Endothelial cell (in vitro differentiated cells): ENCODE data around the gene ZNF836. TPM values are rescaled to one million over a fixed set of nuclear protein-coding genes. Genes with fewer than 3 reads are reported as not detected.

Experiments used
- DNase-seq: peaks from one replicate; pipeline ENCODE4 v3.0.0; 2021; ENCODE audit warnings: low spot score
- H3K27ac Mint-ChIP-seq: one replicate; pipeline ENCODE4 v1.8.0; 2021; ENCODE audit warnings: mixed read lengths, inconsistent platforms; ENCODE audit not compliant: unreplicated experiment
- H3K27me3 Mint-ChIP-seq: one replicate; pipeline ENCODE4 v1.8.0; 2021; ENCODE audit warnings: mild to moderate bottlenecking, moderate library complexity, mixed read lengths, inconsistent platforms; ENCODE audit not compliant: unreplicated experiment
- H3K36me3 Mint-ChIP-seq: one replicate; pipeline ENCODE4 v1.8.0; 2021; ENCODE audit warnings: mild to moderate bottlenecking, low read depth, mixed read lengths, inconsistent platforms; ENCODE audit not compliant: unreplicated experiment
- H3K4me1 Mint-ChIP-seq: one replicate; pipeline ENCODE4 v1.8.0; 2021; ENCODE audit warnings: mild to moderate bottlenecking, mixed read lengths, inconsistent platforms; ENCODE audit not compliant: unreplicated experiment
- H3K4me3 Mint-ChIP-seq: one replicate; pipeline ENCODE4 v1.8.0; 2021; ENCODE audit warnings: mild to moderate bottlenecking, mixed read lengths, inconsistent platforms; ENCODE audit not compliant: unreplicated experiment
- H3K9me3 Mint-ChIP-seq: one replicate; pipeline ENCODE4 v1.8.0; 2021; ENCODE audit warnings: mixed read lengths, inconsistent platforms; ENCODE audit not compliant: unreplicated experiment
- total RNA-seq: library from RNA; stranded (reverse); fragmentation: NEBNext Ultra II Directional; extraction: Animal tissue kit (Norgen Biotek cat#: 25700); gene quantifications from one replicate; pipeline ENCODE4 v1.2.1, GENCODE V29; 2021; ENCODE audit not compliant: unreplicated experiment
- TF ChIP-seq, protein P1 (sequence below): fragments of 200-600 bp; sonication (generic); IDR thresholded peaks from one replicate; pipeline ENCODE4 v1.5.0; 2021; ENCODE audit warnings: antibody characterized with exemption; ENCODE audit not compliant: unreplicated experiment

The ZNF836 gene
- total RNA-seq, 1 donor from 2014 or later, result 15.4 TPM

DNA sequence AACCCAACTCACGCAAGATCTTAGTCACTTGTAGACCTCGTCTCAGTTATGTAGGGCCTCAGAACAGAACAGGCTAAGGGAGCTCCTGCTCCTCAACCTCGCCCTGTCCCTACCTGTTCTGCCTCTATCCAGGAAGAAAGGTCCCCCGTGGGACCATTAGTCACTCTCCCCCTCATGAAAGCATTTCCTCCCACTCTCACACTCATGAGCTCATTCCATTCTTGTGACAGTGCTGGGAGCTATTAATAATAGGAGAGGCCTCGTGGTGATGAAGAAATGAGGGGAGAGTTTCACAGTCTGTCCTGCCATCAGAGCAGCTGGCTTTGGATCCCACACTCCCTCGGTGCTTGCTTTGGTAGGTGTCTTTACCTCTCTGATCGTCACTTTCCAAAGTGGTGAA, 28.6 kb upstream of the ZNF836 start:
- TF ChIP-seq, protein P1, sequence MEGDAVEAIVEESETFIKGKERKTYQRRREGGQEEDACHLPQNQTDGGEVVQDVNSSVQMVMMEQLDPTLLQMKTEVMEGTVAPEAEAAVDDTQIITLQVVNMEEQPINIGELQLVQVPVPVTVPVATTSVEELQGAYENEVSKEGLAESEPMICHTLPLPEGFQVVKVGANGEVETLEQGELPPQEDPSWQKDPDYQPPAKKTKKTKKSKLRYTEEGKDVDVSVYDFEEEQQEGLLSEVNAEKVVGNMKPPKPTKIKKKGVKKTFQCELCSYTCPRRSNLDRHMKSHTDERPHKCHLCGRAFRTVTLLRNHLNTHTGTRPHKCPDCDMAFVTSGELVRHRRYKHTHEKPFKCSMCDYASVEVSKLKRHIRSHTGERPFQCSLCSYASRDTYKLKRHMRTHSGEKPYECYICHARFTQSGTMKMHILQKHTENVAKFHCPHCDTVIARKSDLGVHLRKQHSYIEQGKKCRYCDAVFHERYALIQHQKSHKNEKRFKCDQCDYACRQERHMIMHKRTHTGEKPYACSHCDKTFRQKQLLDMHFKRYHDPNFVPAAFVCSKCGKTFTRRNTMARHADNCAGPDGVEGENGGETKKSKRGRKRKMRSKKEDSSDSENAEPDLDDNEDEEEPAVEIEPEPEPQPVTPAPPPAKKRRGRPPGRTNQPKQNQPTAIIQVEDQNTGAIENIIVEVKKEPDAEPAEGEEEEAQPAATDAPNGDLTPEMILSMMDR, result no peak
- DNase-seq, result no peak
- H3K4me1 Mint-ChIP-seq, result no peaks in the 10 kb centered on the region
- H3K27me3 Mint-ChIP-seq, result peaks cover 3% of the 10 kb centered on the region
- H3K36me3 Mint-ChIP-seq, result peaks cover 52% of the 10 kb centered on the region
- H3K9me3 Mint-ChIP-seq, result no peaks in the 10 kb centered on the region
- no peak overlapping the region for H3K4me3 Mint-ChIP-seq
- H3K27ac Mint-ChIP-seq, result no peak overlapping the region

GRCh38 chr19:52198678-52199077, 27.3 kb upstream of the ZNF836 start:
- TF ChIP-seq, protein P1, result no peak
- H3K4me1 Mint-ChIP-seq, result no peaks in the 10 kb centered on the region
- no peaks in the 10 kb centered on the region for H3K9me3 Mint-ChIP-seq
- H3K27me3 Mint-ChIP-seq, result no peaks in the 10 kb centered on the region
- no peak overlapping the region for H3K4me3 Mint-ChIP-seq
- H3K27ac Mint-ChIP-seq, result no peak overlapping the region
- no peak for DNase-seq
- H3K36me3 Mint-ChIP-seq, result peaks cover 48% of the 10 kb centered on the region

GRCh38 chr19:52197964-52198363, 26.5 kb upstream of the ZNF836 start:
- H3K4me3 Mint-ChIP-seq, result no peak overlapping the region
- peaks cover 44% of the 10 kb centered on the region for H3K36me3 Mint-ChIP-seq
- H3K9me3 Mint-ChIP-seq, result no peaks in the 10 kb centered on the region
- H3K4me1 Mint-ChIP-seq, result no peaks in the 10 kb centered on the region
- H3K27ac Mint-ChIP-seq, result no peak overlapping the region
- no peaks in the 10 kb centered on the region for H3K27me3 Mint-ChIP-seq
- TF ChIP-seq, protein P1, result no peak
- DNase-seq, result no peak

- peaks cover 43% of the 10 kb centered on the region for H3K36me3 Mint-ChIP-seq
- TF ChIP-seq, protein P1, result no peak
- H3K4me3 Mint-ChIP-seq, result no peak overlapping the region
- no peak overlapping the region for H3K27ac Mint-ChIP-seq
- no peak for DNase-seq
- peaks cover 2% of the 10 kb centered on the region for H3K27me3 Mint-ChIP-seq
- no peaks in the 10 kb centered on the region for H3K9me3 Mint-ChIP-seq
- H3K4me1 Mint-ChIP-seq, result peaks cover 7% of the 10 kb centered on the region
Measured at GRCh38 chr19:52196256-52196967, 25.0 kb upstream of the ZNF836 start.

- TF ChIP-seq, protein P1, result no peak
Measured at GRCh38 chr19:52191951-52192350, 20.5 kb upstream of the ZNF836 start.

More at GRCh38 chr19:52191951-52192350, 20.5 kb upstream of the ZNF836 start:
- Mint-ChIP-seq H3K4me3 (peak overlapping the region; percentile 99), H3K9me3 (no peaks in the 10 kb centered on the region), H3K36me3 (peaks cover 34% of the 10 kb centered on the region), H3K4me1 (peaks cover 19% of the 10 kb centered on the region), H3K27me3 (peaks cover 6% of the 10 kb centered on the region), H3K27ac (peak overlapping the region; percentile 100)
- DNase-seq, result no peak
